PC-3 (cell line): ENCODE measurements around the gene TREM1. TPM values are rescaled to one million over a fixed set of nuclear protein-coding genes. Genes with fewer than 3 reads are reported as not detected.

Experiments
- ATAC-seq: fragments of 200-7000 bp; cut with Tn5 transposase; 2 replicates; pipeline ENCODE4 v1.9.1; 2020; ENCODE audit warnings: mild to moderate bottlenecking, moderate library complexity
- BruUV-seq: library from RNA; stranded (reverse); fragments of 400-500 nt; replicated peaks from 2 replicates; lab custom pipeline; 2021; lab: Mats Ljungman, UMichigan
- CTCF ChIA-PET: fragments of 300-600 bp; sonication (Branson Sonifier 250); formaldehyde crosslinking; loops from one replicate; lab custom pipeline; 2022; ENCODE audit warnings: antibody characterized with exemption; lab: Charles Lee
- POLR2A ChIA-PET: fragments of 300-600 bp; sonication (Branson Sonifier 250); formaldehyde crosslinking; loops from one replicate; lab custom pipeline; 2022; ENCODE audit warnings: antibody characterized with exemption; ENCODE audit not compliant: unreplicated experiment; lab: Charles Lee
- DNase-seq: peaks from one replicate; pipeline ENCODE4 v3.0.0-alpha.2; 2015
- H2AFZ ChIP-seq: fragments of 300-600 bp; sonication (generic); 2 replicates; pipeline ENCODE4 v1.6.0; 2016; ENCODE audit warnings: antibody characterized with exemption, low read length
- H3F3A ChIP-seq: fragments of 300-600 bp; sonication (generic); one replicate; pipeline ENCODE4 v1.6.0; 2017; ENCODE audit warnings: antibody characterized with exemption, low read length, control low read depth, mild to moderate bottlenecking; ENCODE audit not compliant: unreplicated experiment
- H3K27ac ChIP-seq: fragments of 300-600 bp; sonication (generic); 2 replicates; pipeline ENCODE4 v1.5.1; 2016; ENCODE audit warnings: mild to moderate bottlenecking, low read length
- H3K27me3 ChIP-seq: fragments of 300-600 bp; sonication (generic); 2 replicates; pipeline ENCODE4 v1.6.1; 2016; ENCODE audit warnings: low read length, mixed read lengths
- H3K36me3 ChIP-seq: fragments of 300-600 bp; sonication (generic); 2 replicates; pipeline ENCODE4 v1.6.1; 2016; ENCODE audit warnings: low read depth, mixed run types, low read length, mixed read lengths
- H3K4me1 ChIP-seq: fragments of 300-600 bp; sonication (generic); 2 replicates; pipeline ENCODE4 v1.5.1; 2016; ENCODE audit warnings: low read length; ENCODE audit not compliant: insufficient read depth
- H3K4me2 ChIP-seq: fragments of 300-600 bp; sonication (generic); 2 replicates; pipeline ENCODE4 v1.6.0; 2016; ENCODE audit warnings: low read length
- H3K4me3 ChIP-seq: fragments of 300-600 bp; sonication (generic); 2 replicates; pipeline ENCODE4 v1.5.1; 2016; ENCODE audit warnings: mild to moderate bottlenecking, low read length, mixed read lengths
- H3K79me2 ChIP-seq: fragments of 300-600 bp; sonication (generic); 2 replicates; pipeline ENCODE4 v1.6.1; 2017; ENCODE audit warnings: low read length, mixed read lengths
- H3K9ac ChIP-seq: fragments of 300-600 bp; sonication (generic); 2 replicates; pipeline ENCODE4 v1.6.0; 2016; ENCODE audit warnings: mild to moderate bottlenecking, low read length
- H3K9me2 ChIP-seq: fragments of 300-600 bp; sonication (generic); replicated peaks from 2 replicates; pipeline ENCODE4 v1.6.1; 2016; ENCODE audit warnings: mixed run types, low read length, mixed read lengths
- H3K9me3 ChIP-seq: fragments of 300-600 bp; sonication (generic); 2 replicates; pipeline ENCODE4 v1.6.1; 2016; ENCODE audit warnings: low read length, mixed read lengths
- H4K20me1 ChIP-seq: fragments of 300-600 bp; sonication (generic); 2 replicates; pipeline ENCODE4 v1.6.1; 2016; ENCODE audit warnings: low read length, mixed read lengths
- EZH2 ChIP-seq: fragments of 300-600 bp; sonication (generic); IDR thresholded peaks from one replicate; pipeline ENCODE4 v1.6.1; 2017; ENCODE audit warnings: antibody characterized with exemption, mild to moderate bottlenecking, low read length; ENCODE audit not compliant: unreplicated experiment
- EZH2phosphoT487 ChIP-seq: fragments of 300-600 bp; sonication (generic); IDR thresholded peaks from 2 replicates; pipeline ENCODE4 v1.6.1; 2018; ENCODE audit warnings: mild to moderate bottlenecking, antibody characterized with exemption, low read length, borderline replicate concordance
- intact Hi-C: fragments of 100-400 bp; cut with micrococcal nuclease; formaldehyde crosslinking; loops from 2 replicates; pipeline ENCODE4 v1.9.0; 2023
- total RNA-seq: library from RNA; depleted of rRNA; stranded (reverse); fragments of >200 nt; gene quantifications from 2 replicates; pipeline ENCODE4 v1.2.3, GENCODE V29; 2014
- TF ChIP-seq, protein P1 (sequence below): fragments of 300-600 bp; sonication (generic); conservative IDR thresholded peaks from 2 replicates; pipeline ENCODE4 v1.5.1; 2017; ENCODE audit warnings: antibody characterized with exemption, low read depth, mild to moderate bottlenecking, low read length

The TREM1 gene
- total RNA-seq, 1 experiment from 2014 or later = 0.98 TPM

DNA sequence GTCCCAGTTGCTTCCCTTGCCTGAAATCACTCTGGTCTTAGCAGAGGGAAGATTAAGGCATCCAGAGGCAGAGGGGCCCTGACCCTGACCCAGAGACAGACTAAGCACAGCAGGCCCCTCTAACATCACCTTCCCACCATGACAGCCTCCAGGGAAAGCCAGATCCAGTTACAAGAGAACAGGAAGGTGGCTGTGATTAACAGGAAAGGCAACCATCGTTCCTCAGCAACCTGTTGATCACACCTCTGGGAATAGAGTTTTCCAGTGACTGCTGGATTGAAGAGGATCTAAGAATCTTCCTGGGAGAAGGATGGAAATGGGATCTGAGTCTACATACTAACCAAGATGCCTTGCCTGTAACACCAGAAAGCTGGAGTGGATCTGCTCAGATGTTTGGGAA, 5.2 kb upstream of the TREM1 start:
- no peaks in the 10 kb centered on the region for H3K79me2 ChIP-seq
- H3K27ac ChIP-seq = no peak overlapping the region
- H3K4me1 ChIP-seq = peaks cover 21% of the 10 kb centered on the region
- H3K4me2 ChIP-seq = no peak overlapping the region
- POLR2A ChIA-PET = no interaction called here
- ATAC-seq (no peak), DNase-seq (no peak)
- H3F3A ChIP-seq = no peaks in the 10 kb centered on the region
- H3K9me2 ChIP-seq = no peaks in the 10 kb centered on the region
- CTCF ChIA-PET = no interaction called here
- no peak overlapping the region for H3K4me3 ChIP-seq
- intact Hi-C loops = no loop called here
- BruUV-seq = no TSS peak
- no peak overlapping the region for H3K9ac ChIP-seq
- no peaks in the 10 kb centered on the region for H3K9me3 ChIP-seq
- H2AFZ ChIP-seq = no peak overlapping the region
- no peaks in the 10 kb centered on the region for H3K36me3 ChIP-seq
- no peaks in the 10 kb centered on the region for H3K27me3 ChIP-seq
- no peak for TF ChIP-seq EZH2
- TF ChIP-seq, protein P1, sequence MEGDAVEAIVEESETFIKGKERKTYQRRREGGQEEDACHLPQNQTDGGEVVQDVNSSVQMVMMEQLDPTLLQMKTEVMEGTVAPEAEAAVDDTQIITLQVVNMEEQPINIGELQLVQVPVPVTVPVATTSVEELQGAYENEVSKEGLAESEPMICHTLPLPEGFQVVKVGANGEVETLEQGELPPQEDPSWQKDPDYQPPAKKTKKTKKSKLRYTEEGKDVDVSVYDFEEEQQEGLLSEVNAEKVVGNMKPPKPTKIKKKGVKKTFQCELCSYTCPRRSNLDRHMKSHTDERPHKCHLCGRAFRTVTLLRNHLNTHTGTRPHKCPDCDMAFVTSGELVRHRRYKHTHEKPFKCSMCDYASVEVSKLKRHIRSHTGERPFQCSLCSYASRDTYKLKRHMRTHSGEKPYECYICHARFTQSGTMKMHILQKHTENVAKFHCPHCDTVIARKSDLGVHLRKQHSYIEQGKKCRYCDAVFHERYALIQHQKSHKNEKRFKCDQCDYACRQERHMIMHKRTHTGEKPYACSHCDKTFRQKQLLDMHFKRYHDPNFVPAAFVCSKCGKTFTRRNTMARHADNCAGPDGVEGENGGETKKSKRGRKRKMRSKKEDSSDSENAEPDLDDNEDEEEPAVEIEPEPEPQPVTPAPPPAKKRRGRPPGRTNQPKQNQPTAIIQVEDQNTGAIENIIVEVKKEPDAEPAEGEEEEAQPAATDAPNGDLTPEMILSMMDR = no peak
- H4K20me1 ChIP-seq = no peaks in the 10 kb centered on the region

- H3K4me2 ChIP-seq = no peak overlapping the region
- no TSS peak for BruUV-seq
- intact Hi-C loops = no loop called here
- no peaks in the 10 kb centered on the region for H3K9me2 ChIP-seq
- no peaks in the 10 kb centered on the region for H4K20me1 ChIP-seq
- no peak for DNase-seq
- no peaks in the 10 kb centered on the region for H3K9me3 ChIP-seq
- H3K4me3 ChIP-seq = no peak overlapping the region
- no peaks in the 10 kb centered on the region for H3F3A ChIP-seq
- peaks cover 21% of the 10 kb centered on the region for H3K4me1 ChIP-seq
- TF ChIP-seq EZH2phosphoT487 = no peak
- TF ChIP-seq, protein P1 = no peak
- no peak for TF ChIP-seq EZH2
- POLR2A ChIA-PET = no interaction called here
- H2AFZ ChIP-seq = no peak overlapping the region
- no peak overlapping the region for H3K27ac ChIP-seq
- no peaks in the 10 kb centered on the region for H3K79me2 ChIP-seq
- CTCF ChIA-PET = no interaction called here
- no peaks in the 10 kb centered on the region for H3K27me3 ChIP-seq
- ATAC-seq = no peak
- H3K36me3 ChIP-seq = no peaks in the 10 kb centered on the region
- H3K9ac ChIP-seq = no peak overlapping the region
These were observed 3.3 kb upstream of the TREM1 start for GRCh38 chr6:41289815-41290214.

DNA sequence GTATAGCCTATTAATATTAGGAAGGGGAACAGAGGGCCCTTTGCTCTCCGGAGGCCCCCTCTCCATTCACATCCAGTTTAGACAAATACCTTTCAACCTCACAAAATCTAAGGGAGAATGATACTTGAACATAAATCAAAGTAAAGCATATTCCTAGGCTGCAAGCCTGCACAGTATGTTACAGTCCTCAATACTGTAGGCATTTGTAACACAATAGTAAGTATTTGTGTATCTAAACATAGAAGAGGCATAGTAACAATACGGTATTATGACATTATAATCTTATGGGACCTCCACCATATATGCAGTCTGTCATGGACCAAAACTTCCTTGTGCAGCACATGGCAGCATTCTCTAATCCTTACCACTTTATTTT, 2.3 kb upstream of the TREM1 start:
- Histone ChIP-seq H3K4me3 (no peak overlapping the region), H3K79me2 (no peaks in the 10 kb centered on the region), H4K20me1 (no peaks in the 10 kb centered on the region), H3K27me3 (no peaks in the 10 kb centered on the region), H3K9me2 (no peaks in the 10 kb centered on the region), H3F3A (no peaks in the 10 kb centered on the region), H2AFZ (no peak overlapping the region), H3K27ac (no peak overlapping the region), H3K4me1 (peaks cover 21% of the 10 kb centered on the region), H3K36me3 (no peaks in the 10 kb centered on the region), H3K9me3 (no peaks in the 10 kb centered on the region), H3K9ac (no peak overlapping the region), H3K4me2 (no peak overlapping the region)
- BruUV-seq = no TSS peak
- intact Hi-C loops = no loop called here
- ChIA-PET POLR2A (interaction anchor here (0.7 kb wide), 1 partner anchor 31 kb away, joined by 3 read pairs; no protein-coding TSS in a partner anchor), CTCF (no interaction called here)
- ATAC-seq (no peak), DNase-seq (no peak)
- TF ChIP-seq EZH2phosphoT487 (no peak), EZH2 (no peak)
- TF ChIP-seq, protein P1 = no peak
